Central memory CD8-positive, alpha-beta T cell (primary cell): ENCODE results near the gene CCDC24.

ENCODE experiments used
- ATAC-seq: fragments of 150-1000 bp; cut with Tn5 transposase; replicated peaks from 2 replicates; pipeline ENCODE4 v1.10.0; 2022; ENCODE audit warnings: mild to moderate bottlenecking, moderate FRiP score, moderate number of reproducible peaks; ENCODE audit not compliant: poor library complexity, severe bottlenecking; ENCODE audit errors: extremely low read depth
- DNase-seq, 2 donors: peaks; one replicate each; pipeline ENCODE4 v3.0.0; 2021; ENCODE audit warnings: low spot score in 2 of 2
- H3K27ac Mint-ChIP-seq: one replicate; pipeline ENCODE4 v1.8.0; 2022; ENCODE audit warnings: low read depth, mild to moderate bottlenecking, moderate library complexity, mixed read lengths
- H3K27me3 Mint-ChIP-seq: one replicate; pipeline ENCODE4 v1.8.0; 2022; ENCODE audit warnings: mixed read lengths
- H3K36me3 Mint-ChIP-seq: one replicate; pipeline ENCODE4 v1.8.0; 2022; ENCODE audit warnings: mild to moderate bottlenecking, moderate library complexity, mixed read lengths; ENCODE audit not compliant: insufficient read depth
- H3K4me1 Mint-ChIP-seq: one replicate; pipeline ENCODE4 v1.8.0; 2022; ENCODE audit warnings: mixed read lengths
- H3K4me3 Mint-ChIP-seq: one replicate; pipeline ENCODE4 v1.8.0; 2022; ENCODE audit warnings: mild to moderate bottlenecking, moderate library complexity, mixed read lengths
- H3K9me3 Mint-ChIP-seq: one replicate; pipeline ENCODE4 v1.8.0; 2022; ENCODE audit warnings: mixed read lengths

CCDC24 gene

DNA sequence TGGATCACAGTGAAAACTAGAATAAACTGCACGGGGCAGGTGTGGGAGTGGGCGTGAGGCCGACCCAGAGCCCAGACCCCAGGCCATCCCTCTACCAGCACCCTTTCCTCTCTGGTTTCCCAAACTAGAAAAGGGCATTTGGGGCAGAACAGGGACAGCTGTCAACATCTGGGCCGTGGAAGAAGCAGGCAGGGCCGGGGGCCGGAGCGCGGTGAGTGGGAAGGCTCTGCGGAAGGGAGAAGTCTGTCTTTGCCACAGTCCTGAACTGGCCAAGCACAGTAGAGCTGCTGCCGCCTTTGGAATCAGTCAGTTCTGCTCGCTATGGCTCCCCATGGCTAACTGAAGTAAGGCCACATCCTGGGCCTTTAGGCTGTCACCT lies 6.6 kb downstream of the CCDC24 start:
- Mint-ChIP-seq H3K27ac (no peak overlapping the region), H3K4me3 (no peak overlapping the region), H3K9me3 (no peaks in the 10 kb centered on the region), H3K36me3 (no peaks in the 10 kb centered on the region), H3K4me1 (peaks cover under 1% of the 10 kb centered on the region), H3K27me3 (no peaks in the 10 kb centered on the region)
- DNase-seq (no peak), ATAC-seq (no peak)

DNA sequence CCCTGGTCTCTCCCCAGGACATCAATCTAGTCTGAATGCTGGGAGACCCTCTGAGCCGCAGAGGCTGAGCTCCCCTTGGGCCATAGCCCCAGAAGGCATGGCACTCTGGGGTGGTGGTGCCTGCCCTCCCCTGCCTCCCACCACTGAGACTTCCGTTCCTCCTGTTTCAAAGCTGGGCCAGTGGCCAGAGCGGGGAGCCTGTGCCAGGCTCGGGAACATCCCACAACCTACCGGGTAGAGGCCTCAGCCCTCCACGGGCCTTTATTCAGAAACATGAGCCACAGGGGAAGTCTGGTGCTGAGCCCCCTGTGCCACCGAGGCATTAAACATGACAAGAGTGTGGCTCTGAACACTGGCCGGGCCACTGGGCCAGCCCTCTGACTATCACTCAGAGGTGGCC lies 8.1 kb downstream of the CCDC24 start:
- Mint-ChIP-seq H3K36me3 (no peaks in the 10 kb centered on the region), H3K9me3 (no peaks in the 10 kb centered on the region), H3K4me1 (no peaks in the 10 kb centered on the region), H3K4me3 (no peak overlapping the region), H3K27ac (no peak overlapping the region), H3K27me3 (no peaks in the 10 kb centered on the region)
- ATAC-seq (no peak), DNase-seq (no peak)

DNA sequence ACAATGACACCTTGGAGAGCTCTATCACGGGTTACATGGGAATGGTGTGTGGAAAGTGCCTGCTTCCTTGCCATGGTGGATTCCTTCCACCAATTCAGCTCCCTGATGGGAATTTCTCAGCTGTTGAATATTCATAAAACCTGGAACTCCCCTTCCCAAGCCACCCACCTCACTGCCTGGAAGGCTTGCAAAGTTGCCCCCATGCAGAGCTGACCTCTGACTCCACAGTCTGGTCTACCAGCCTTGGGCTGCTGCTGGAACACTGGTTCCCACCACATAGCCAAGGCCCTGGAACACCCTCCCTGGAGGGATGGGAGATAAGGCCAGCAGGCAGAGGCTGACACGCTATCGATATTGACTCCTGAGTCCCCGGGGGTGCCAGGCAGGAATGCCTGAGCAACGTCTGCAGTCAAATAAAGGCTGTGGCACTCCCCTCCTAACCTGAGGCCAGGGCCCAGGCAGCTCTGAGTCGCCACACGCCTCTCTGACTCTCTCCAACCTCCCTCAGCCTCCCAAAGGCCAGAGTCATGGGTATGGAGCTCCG lies 8.8 kb downstream of the CCDC24 start:
- no peak for ATAC-seq
- DNase-seq, result no peak
- no peak overlapping the region for H3K27ac Mint-ChIP-seq
- no peaks in the 10 kb centered on the region for H3K36me3 Mint-ChIP-seq
- no peak overlapping the region for H3K4me3 Mint-ChIP-seq
- H3K4me1 Mint-ChIP-seq, result no peaks in the 10 kb centered on the region
- no peaks in the 10 kb centered on the region for H3K9me3 Mint-ChIP-seq
- no peaks in the 10 kb centered on the region for H3K27me3 Mint-ChIP-seq

DNA sequence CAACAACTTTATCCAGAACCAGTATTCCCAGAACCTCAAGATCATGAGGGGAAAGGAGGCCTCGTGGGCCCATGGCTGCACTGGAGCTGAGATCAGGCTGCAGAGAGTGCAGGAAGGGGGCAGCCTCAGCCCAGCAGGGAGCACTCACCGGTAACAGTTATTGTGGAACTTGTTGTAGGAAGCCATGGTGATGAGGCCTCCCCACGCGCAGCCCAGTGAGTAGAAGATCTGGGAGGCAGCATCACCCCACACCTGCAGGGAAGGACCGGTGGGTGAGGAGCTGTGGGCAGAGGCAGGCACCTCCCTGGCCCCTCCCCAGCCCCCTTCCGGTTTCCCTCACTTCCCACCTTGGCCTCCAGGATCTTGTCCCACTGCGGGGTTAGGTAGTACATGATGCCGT lies 10.8 kb downstream of the CCDC24 start:
- H3K4me1 Mint-ChIP-seq, result no peaks in the 10 kb centered on the region
- no peak overlapping the region for H3K27ac Mint-ChIP-seq
- no peaks in the 10 kb centered on the region for H3K9me3 Mint-ChIP-seq
- ATAC-seq (no peak), DNase-seq (no peak)
- H3K4me3 Mint-ChIP-seq, result no peak overlapping the region
- no peaks in the 10 kb centered on the region for H3K36me3 Mint-ChIP-seq
- no peaks in the 10 kb centered on the region for H3K27me3 Mint-ChIP-seq

DNA sequence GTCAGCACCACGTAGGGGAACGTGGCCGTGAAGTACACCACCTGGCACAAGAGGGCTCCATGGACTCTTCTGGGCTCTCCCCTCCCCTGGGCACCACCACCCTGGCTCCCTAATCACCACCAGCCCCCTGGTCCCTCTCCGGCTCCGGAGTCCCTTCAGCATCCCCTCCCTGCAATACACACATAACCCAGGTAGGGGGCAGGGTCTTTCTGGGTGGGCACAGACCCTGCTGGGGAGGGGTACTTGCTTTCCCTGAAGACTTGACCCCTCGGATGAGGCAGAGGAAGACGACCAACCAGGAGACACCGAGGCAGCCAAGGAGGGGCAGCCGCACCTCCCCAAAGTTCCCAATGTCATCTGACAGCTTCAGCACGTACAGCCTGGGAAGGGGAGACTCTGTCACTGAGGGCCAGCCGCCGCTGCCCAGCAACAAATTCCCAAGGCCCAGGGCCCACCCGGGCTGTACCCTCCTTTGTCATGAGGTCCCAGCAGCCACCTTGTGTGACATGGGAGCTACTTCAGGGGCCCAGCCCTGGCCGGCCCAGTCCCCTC lies 11.3 kb downstream of the CCDC24 start:
- Mint-ChIP-seq H3K4me1 (no peaks in the 10 kb centered on the region), H3K36me3 (no peaks in the 10 kb centered on the region), H3K27ac (no peak overlapping the region), H3K4me3 (no peak overlapping the region), H3K9me3 (no peaks in the 10 kb centered on the region), H3K27me3 (no peaks in the 10 kb centered on the region)
- DNase-seq (no peak), ATAC-seq (no peak)

DNA sequence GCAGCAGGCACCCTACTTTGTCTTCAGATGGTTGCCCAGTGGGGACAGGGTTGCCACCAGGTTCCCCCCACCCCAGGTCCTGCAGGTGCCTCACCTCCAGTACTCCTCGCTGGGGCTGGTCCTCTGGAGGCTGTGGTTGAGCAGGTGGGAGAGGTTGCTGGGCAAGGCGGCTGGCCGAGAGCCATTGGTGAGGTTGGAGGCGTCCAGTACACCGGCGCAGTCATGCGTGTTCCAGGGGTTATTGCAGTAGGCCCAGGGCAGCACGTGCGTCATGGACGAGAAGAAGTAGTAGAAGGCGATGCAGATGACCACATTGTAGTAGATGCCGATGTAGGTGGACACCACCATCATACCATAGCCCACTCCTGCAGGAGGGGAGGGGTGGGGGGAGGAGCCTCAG lies 16.9 kb downstream of the CCDC24 start:
- Mint-ChIP-seq H3K27ac (no peak overlapping the region), H3K4me3 (no peak overlapping the region), H3K27me3 (no peaks in the 10 kb centered on the region), H3K9me3 (no peaks in the 10 kb centered on the region), H3K36me3 (no peaks in the 10 kb centered on the region), H3K4me1 (no peaks in the 10 kb centered on the region)
- ATAC-seq (no peak), DNase-seq (no peak)

DNA sequence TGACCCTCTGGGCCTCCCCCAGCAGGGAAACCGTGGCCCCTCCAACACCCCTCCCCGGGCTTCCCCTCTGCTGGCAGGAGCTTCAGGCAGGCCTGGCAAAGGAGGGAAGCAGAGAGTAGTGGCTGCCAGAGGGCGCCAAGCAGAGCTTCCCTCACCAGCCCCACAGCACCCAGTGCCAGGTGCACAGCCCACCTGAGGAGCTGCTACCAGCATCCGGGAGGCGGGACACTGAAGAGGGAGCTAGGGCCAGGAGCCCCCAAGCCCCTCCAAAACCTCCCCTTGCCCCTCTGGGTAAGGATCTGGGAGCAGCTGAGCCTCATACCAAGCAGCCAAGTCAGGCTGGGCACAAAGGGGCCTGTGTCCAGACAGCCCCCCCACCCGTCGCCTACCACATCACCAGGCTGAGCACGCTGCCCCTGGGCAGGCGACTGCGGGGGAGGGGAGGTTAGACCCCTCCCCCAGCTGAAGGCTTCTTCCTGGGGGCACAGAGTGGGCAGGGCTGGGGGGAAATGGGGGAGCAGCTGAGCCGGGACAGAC lies 19.6 kb downstream of the CCDC24 start:
- H3K27ac Mint-ChIP-seq, result no peak overlapping the region
- no peaks in the 10 kb centered on the region for H3K36me3 Mint-ChIP-seq
- ATAC-seq (no peak), DNase-seq (no peak)
- H3K27me3 Mint-ChIP-seq, result peaks cover 23% of the 10 kb centered on the region
- no peaks in the 10 kb centered on the region for H3K4me1 Mint-ChIP-seq
- no peaks in the 10 kb centered on the region for H3K9me3 Mint-ChIP-seq
- no peak overlapping the region for H3K4me3 Mint-ChIP-seq

DNA sequence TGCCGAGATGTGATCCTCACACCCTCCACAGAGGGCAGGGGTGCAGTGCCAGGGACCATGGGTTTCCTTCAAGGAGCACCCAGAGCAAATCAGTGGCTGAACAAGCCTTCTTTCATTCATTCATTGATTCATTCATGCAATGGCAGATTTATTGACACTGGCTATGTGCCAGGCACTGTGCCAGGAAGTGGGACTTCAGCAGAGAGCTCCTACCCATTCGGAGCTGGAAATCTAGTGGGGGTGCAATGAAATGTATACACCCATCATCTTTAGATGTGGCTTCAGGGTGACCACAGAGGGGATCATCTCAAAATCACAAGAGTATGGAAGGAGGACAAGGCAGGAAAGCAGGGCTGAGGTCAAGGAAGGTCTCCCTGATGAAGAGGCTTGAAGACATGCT lies 21.0 kb downstream of the CCDC24 start:
- no peaks in the 10 kb centered on the region for H3K36me3 Mint-ChIP-seq

DNA sequence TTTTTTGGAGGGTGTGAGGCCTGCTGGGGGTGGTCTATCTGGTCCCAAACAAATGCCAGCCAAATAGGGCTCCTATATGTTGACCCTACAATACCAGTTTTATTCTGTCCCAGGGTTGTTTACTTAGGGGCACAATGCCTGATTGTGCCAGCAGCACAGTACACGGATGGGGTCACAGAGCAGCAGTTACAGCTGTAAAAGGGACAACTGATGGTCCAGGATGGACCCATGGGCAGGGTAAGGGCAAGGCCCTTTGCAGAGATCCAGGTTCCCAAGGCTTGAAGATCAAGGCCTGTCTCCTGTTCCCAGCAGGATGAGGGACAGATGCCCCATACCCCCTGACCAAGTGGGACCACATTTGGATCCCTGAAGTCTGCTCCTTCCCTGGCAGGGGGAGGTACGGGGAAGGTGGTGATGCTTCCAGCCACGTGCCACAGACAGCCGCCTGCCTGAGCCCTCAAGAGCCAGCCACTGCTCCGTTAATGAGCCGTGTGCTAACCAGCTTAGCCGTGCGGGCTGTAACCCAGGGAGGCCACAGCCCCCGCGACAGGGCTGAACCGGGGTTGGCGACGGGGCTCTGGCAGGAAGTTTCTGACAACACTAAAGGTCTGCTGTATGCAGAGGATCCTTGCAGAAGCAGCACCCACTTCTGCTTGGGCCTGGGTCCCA lies 21.7 kb downstream of the CCDC24 start:
- Mint-ChIP-seq H3K4me1 (no peaks in the 10 kb centered on the region), H3K36me3 (peaks cover 3% of the 10 kb centered on the region), H3K9me3 (no peaks in the 10 kb centered on the region), H3K27me3 (peaks cover 23% of the 10 kb centered on the region), H3K27ac (no peak overlapping the region), H3K4me3 (no peak overlapping the region)
- ATAC-seq (no peak), DNase-seq (no peak)

More for the DNA sequence above, 21.0 kb downstream of the CCDC24 start:
- H3K27ac Mint-ChIP-seq, result no peak overlapping the region
- H3K4me3 Mint-ChIP-seq, result no peak overlapping the region
- DNase-seq, result no peak
- no peaks in the 10 kb centered on the region for H3K4me1 Mint-ChIP-seq
- H3K9me3 Mint-ChIP-seq, result no peaks in the 10 kb centered on the region
- peaks cover 23% of the 10 kb centered on the region for H3K27me3 Mint-ChIP-seq
- no peak for ATAC-seq

DNA sequence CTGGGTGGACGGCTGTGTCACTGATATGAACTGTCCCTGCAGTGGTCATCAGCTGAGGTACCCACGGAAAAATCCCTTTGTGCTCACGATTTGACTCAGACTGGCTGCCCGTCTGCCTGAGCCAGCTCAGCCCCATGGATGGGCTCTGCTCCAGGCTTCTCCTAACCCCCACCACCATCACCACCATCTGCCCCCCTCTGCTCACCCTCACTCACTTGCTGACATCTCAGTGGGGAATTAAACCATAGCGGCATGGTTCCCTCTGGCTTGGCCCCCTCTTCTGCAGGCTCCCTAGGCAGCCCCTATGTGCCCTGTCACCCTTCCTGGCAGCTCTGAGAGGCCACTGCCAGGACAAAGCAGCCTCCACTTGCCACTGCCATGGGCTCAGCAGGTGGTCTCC lies 22.6 kb downstream of the CCDC24 start:
- Mint-ChIP-seq H3K4me1 (no peaks in the 10 kb centered on the region), H3K27ac (no peak overlapping the region), H3K36me3 (peaks cover 3% of the 10 kb centered on the region), H3K27me3 (peaks cover 23% of the 10 kb centered on the region), H3K9me3 (no peaks in the 10 kb centered on the region), H3K4me3 (no peak overlapping the region)
- ATAC-seq (no peak), DNase-seq (no peak)

DNA sequence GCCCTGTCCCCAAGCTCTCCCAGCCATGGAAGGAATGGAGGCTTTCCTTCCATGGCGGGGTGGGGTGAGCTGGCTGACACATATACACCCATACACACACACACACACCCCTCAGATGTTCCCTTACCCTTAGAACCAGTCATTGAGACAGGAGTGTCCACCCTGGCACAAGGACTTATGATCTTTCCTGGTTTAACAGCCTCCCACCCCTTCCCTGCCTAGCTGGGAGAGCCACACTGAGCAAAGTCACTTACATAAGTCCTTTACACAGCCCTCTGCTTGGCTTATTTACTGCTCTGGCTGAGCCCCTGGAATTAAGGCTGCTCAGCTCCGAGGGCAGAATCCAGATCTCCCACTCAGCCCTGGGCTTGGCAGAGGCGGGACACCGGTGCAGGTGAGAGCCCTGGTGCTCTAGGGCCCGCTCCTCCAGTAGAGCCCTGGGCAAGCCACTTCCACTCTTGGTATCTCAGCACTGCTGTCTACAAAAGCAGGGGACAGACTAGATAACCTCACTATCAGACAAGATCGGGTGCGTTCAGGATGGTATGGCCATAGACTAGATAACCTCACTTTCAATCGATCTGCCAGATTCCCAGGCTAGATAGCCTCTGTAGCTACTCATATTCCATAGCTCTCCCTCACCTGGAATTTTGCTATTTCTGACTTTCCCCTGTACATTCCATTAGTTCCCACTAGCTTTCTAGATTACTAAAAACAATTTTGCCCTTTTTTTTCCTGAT lies 23.1 kb downstream of the CCDC24 start:
- H3K4me3 Mint-ChIP-seq, result no peak overlapping the region
- ATAC-seq (no peak), DNase-seq (no peak)
- H3K27me3 Mint-ChIP-seq, result peaks cover 23% of the 10 kb centered on the region
- H3K27ac Mint-ChIP-seq, result no peak overlapping the region
- no peaks in the 10 kb centered on the region for H3K4me1 Mint-ChIP-seq
- H3K9me3 Mint-ChIP-seq, result no peaks in the 10 kb centered on the region
- H3K36me3 Mint-ChIP-seq, result peaks cover 3% of the 10 kb centered on the region

DNA sequence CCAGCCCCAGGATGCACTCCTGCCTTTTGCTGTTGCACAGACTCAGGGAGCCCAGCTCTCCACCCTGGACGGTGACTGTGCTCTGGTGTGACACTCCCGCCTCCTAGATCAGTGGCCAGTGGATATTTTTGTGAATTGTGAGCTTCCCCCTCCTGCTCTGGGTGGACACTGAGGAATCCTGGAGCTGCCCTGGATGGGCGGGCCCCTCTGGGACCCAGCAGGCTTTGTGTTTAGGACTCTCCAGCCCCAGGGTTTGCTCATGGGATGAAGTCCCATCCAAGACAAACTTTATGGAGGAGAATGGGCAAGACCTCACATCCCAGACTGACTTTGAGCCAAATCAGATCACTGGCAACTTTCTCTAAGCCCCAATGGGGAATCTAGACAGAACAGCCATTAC lies 23.8 kb downstream of the CCDC24 start:
- no peak for DNase-seq
- no peak for ATAC-seq
- H3K27ac Mint-ChIP-seq, result no peak overlapping the region
- H3K9me3 Mint-ChIP-seq, result no peaks in the 10 kb centered on the region
- H3K4me1 Mint-ChIP-seq, result no peaks in the 10 kb centered on the region
- H3K4me3 Mint-ChIP-seq, result no peak overlapping the region
- H3K36me3 Mint-ChIP-seq, result peaks cover 3% of the 10 kb centered on the region
- peaks cover 23% of the 10 kb centered on the region for H3K27me3 Mint-ChIP-seq
